ENCODE data around the gene EHBP1L1. TPM values are rescaled to one million over a fixed set of nuclear protein-coding genes. Genes with fewer than 3 reads are reported as not detected.

The EHBP1L1 gene
- total and polyA plus RNA-seq, 2 of the 13 experiments (the other 11 are each of a cell fraction or from before 2014, with no cell fraction given), result 8.3 to 10.6 TPM

- TF ChIP-seq ZHX2 (IDR thresholded peaks at IDR 0.05; ENCODE audit: low read depth), result no peak
- TF ChIP-seq ZHX2 (CRISPR knock-in tag; IDR thresholded peaks at IDR 0.05; ENCODE audit: borderline replicate concordance), result no peak
- TF ChIP-seq MBD4 (IDR thresholded peaks at IDR 0.05; ENCODE audit: borderline replicate concordance, low read length), result no peak
- no peak for TF ChIP-seq ZNF326 (CRISPR knock-in tag; IDR thresholded peaks at IDR 0.05; ENCODE audit: borderline replicate concordance)
Observed at GRCh38 chr11:65584723-65585171, 8.9 kb downstream of the EHBP1L1 start (continued).

GRCh38 chr11:65585396-65586246 lies 9.8 kb downstream of the EHBP1L1 start:
- in situ Hi-C loops (cut with HindIII; ENCODE audit: extremely low pct_ligation_motif_present, low pct_unique_long_range_greater_than_20kb) (loop anchor here (5.0 kb wide), 1 partner anchor 43 kb away; no protein-coding TSS in a partner anchor), intact Hi-C loops (cut with micrococcal nuclease; ENCODE audit: unreplicated experiment) (no loop called here)
- Histone ChIP-seq H3K4me2 (ENCODE audit: low read depth, low read length) (no peak overlapping the region), H3K4me1 (ENCODE audit: insufficient read depth, low read length) (peaks cover 33% of the 10 kb centered on the region), H3K9me3 (ENCODE audit: low read length) (no peaks in the 10 kb centered on the region), H3K36me3 (replicated peaks in 1 of 2; ENCODE audit: control insufficient read depth in 1 of 2, insufficient read depth in 2 of 2, low read length in 2 of 2) (0 out of 5 replicates have a peak, but pooled peaks cover 0 to 3% of the 10 kb centered on the region in 2 experiments), H3K4me3 (replicated peaks in 1 of 3; ENCODE audit: insufficient read depth in 1 of 3, low read depth in 2 of 3, low read length in 3 of 3) (no peak overlapping the region), H2AFZ (ENCODE audit: low read length) (no peak overlapping the region), H3K27ac (ENCODE audit: extremely low read length, insufficient read depth, low read length) (no peak overlapping the region), H4K20me1 (ENCODE audit: insufficient read depth, low read length) (no peaks in the 10 kb centered on the region), H3K9ac (ENCODE audit: insufficient read depth, low read depth, low read length) (no peak overlapping the region), H3K79me2 (ENCODE audit: insufficient read depth, low read length) (no peaks in the 10 kb centered on the region), H3K27me3 (ENCODE audit: control insufficient read depth in 1 of 2, insufficient read depth in 2 of 2, low read length in 2 of 2) (no peaks in the 10 kb centered on the region)
- WGBS (ENCODE audit: low lambda C conversion rate), result 97% methylated on average over 40 of the region's 51 CpGs
- CTCF ChIA-PET (ENCODE audit: low intra/inter-chr PET ratio, low total read pairs), result no interaction called here
- DNase-seq (ENCODE audit: low spot score), result no peak
- ATAC-seq, result no peak
- BruUV-seq (replicated peaks), result no TSS peak
- POLR2A ChIA-PET, result interaction anchor here (1.3 to 2.1 kb wide), 3 partner anchors 8 to 11 kb away, joined by 3 to 6 read pairs (median 4); partner anchors contain the start of gene KCNK7
- no peak for FAIRE-seq
- TF ChIP-seq ZNF549 (CRISPR knock-in tag; IDR thresholded peaks at IDR 0.05), result no peak
- no peak for TF ChIP-seq ZNF816 (CRISPR knock-in tag; IDR thresholded peaks at IDR 0.05; ENCODE audit: borderline replicate concordance)
- no peak for TF ChIP-seq BCLAF1 (IDR thresholded peaks at IDR 0.05)
- TF ChIP-seq ZBTB42 (CRISPR knock-in tag; IDR thresholded peaks at IDR 0.05), result no peak
- TF ChIP-seq ZNF10 (CRISPR knock-in tag; IDR thresholded peaks at IDR 0.05; ENCODE audit: borderline replicate concordance, low read depth), result no peak
- TF ChIP-seq ZFP36L2 (CRISPR knock-in tag; IDR thresholded peaks at IDR 0.05), result no peak
- TF ChIP-seq ETS1 (CRISPR knock-in tag; IDR thresholded peaks at IDR 0.05), result no peak
- TF ChIP-seq BRCA1 (CRISPR knock-in tag; IDR thresholded peaks at IDR 0.05), result no peak

All from HepG2 (cell line).